H9 (cell line): ENCODE results near the gene RCOR3. TPM values are rescaled to one million over a fixed set of nuclear protein-coding genes. Genes with fewer than 3 reads are reported as not detected.

Experiments
- DNase-seq: peaks from one replicate; pipeline ENCODE4 v3.0.0-alpha.2; 2017
- H2AFZ ChIP-seq: one replicate; pipeline ENCODE4 v1.6.1; 2013; ENCODE audit warnings: mild to moderate bottlenecking, low read length, control low read depth, moderate library complexity
- H2AK5ac ChIP-seq: 2 replicates; pipeline ENCODE4 v1.6.1; 2013; ENCODE audit warnings: low read length, control low read depth, mixed read lengths; ENCODE audit not compliant: insufficient read length
- H2BK120ac ChIP-seq: one replicate; pipeline ENCODE4 v1.6.1; 2013; ENCODE audit warnings: low read depth, mild to moderate bottlenecking, low read length, control low read depth, inconsistent platforms; ENCODE audit not compliant: poor library complexity, severe bottlenecking
- H2BK12ac ChIP-seq: 2 replicates; pipeline ENCODE4 v1.6.1; 2013; ENCODE audit warnings: low read length, control low read depth, mixed read lengths, low read depth; ENCODE audit not compliant: insufficient read length
- H2BK15ac ChIP-seq: 2 replicates; pipeline ENCODE4 v1.6.1; 2013; ENCODE audit warnings: low read depth, low read length, control low read depth
- H2BK20ac ChIP-seq: one replicate; pipeline ENCODE4 v1.6.1; 2013; ENCODE audit warnings: low read depth, mild to moderate bottlenecking, low read length, control low read depth, inconsistent platforms; ENCODE audit not compliant: poor library complexity, severe bottlenecking
- H2BK5ac ChIP-seq: 2 replicates; pipeline ENCODE4 v1.6.1; 2013; ENCODE audit warnings: low read length, control low read depth, mixed read lengths; ENCODE audit not compliant: insufficient read length
- H3K14ac ChIP-seq: 2 replicates; pipeline ENCODE4 v1.6.1; 2013; ENCODE audit warnings: low read length, control low read depth; ENCODE audit not compliant: insufficient read depth
- H3K18ac ChIP-seq: 2 replicates; pipeline ENCODE4 v1.6.1; 2013; ENCODE audit warnings: low read depth, mild to moderate bottlenecking, mixed read lengths, low read length, control low read depth; ENCODE audit not compliant: insufficient read length
- H3K23ac ChIP-seq: 2 replicates; pipeline ENCODE4 v1.6.1; 2013; ENCODE audit warnings: low read length, control low read depth, mixed read lengths, low read depth; ENCODE audit not compliant: insufficient read length
- H3K23me2 ChIP-seq: 2 replicates; pipeline ENCODE4 v1.6.1; 2013; ENCODE audit warnings: low read depth, mild to moderate bottlenecking, mixed read lengths, low read length, control low read depth; ENCODE audit not compliant: insufficient read length, poor library complexity, severe bottlenecking
- H3K27ac ChIP-seq: 2 replicates; pipeline ENCODE4 v1.5.1; 2013; ENCODE audit warnings: low read length, control low read depth, mixed read lengths, low read depth; ENCODE audit not compliant: insufficient read length
- H3K27me3 ChIP-seq: 2 replicates; pipeline ENCODE4 v1.6.1; 2013; ENCODE audit warnings: low read length, control low read depth, inconsistent platforms; ENCODE audit not compliant: insufficient read depth
- H3K4ac ChIP-seq: 2 replicates; pipeline ENCODE4 v1.6.1; 2013; ENCODE audit warnings: low read depth, mild to moderate bottlenecking, control low read depth, inconsistent platforms, low read length, moderate library complexity
- H3K4me1 ChIP-seq: 2 replicates; pipeline ENCODE4 v1.6.1; 2013; ENCODE audit warnings: low read length, control low read depth, inconsistent platforms; ENCODE audit not compliant: insufficient read depth
- H3K4me2 ChIP-seq: 2 replicates; pipeline ENCODE4 v1.6.1; 2013; ENCODE audit warnings: low read length, control low read depth, mixed read lengths; ENCODE audit not compliant: insufficient read length, insufficient read depth
- H3K56ac ChIP-seq: 2 replicates; pipeline ENCODE4 v1.6.1; 2013; ENCODE audit warnings: low read depth, mild to moderate bottlenecking, mixed read lengths, low read length, control low read depth; ENCODE audit not compliant: insufficient read length
- H3K79me1 ChIP-seq: 2 replicates; pipeline ENCODE4 v1.6.1; 2013; ENCODE audit warnings: low read depth, mild to moderate bottlenecking, moderate library complexity, low read length, control low read depth, inconsistent platforms; ENCODE audit not compliant: insufficient read depth, poor library complexity, severe bottlenecking
- H3K79me2 ChIP-seq: 2 replicates; pipeline ENCODE4 v1.6.1; 2013; ENCODE audit warnings: low read length, control low read depth, inconsistent platforms; ENCODE audit not compliant: insufficient read depth
- H3K9ac ChIP-seq: 2 replicates; pipeline ENCODE4 v1.6.1; 2013; ENCODE audit warnings: low read length, control low read depth, mixed read lengths; ENCODE audit not compliant: insufficient read length; ENCODE audit errors: extremely low read depth
- H3K9me3 ChIP-seq: one replicate; pipeline ENCODE4 v1.6.1; 2013; ENCODE audit warnings: low read depth, low read length, inconsistent platforms; ENCODE audit not compliant: control insufficient read depth
- H3T11ph ChIP-seq: one replicate; pipeline ENCODE4 v1.6.1; 2013; ENCODE audit warnings: mild to moderate bottlenecking, low read length, control low read depth, inconsistent platforms
- H4K20me1 ChIP-seq: one replicate; pipeline ENCODE4 v1.6.1; 2013; ENCODE audit not compliant: control insufficient read depth, insufficient read length, insufficient read depth
- H4K5ac ChIP-seq: 2 replicates; pipeline ENCODE4 v1.6.1; 2013; ENCODE audit warnings: low read depth, mild to moderate bottlenecking, mixed read lengths, low read length, control low read depth; ENCODE audit not compliant: insufficient read length
- H4K8ac ChIP-seq: replicated peaks from 2 replicates; pipeline ENCODE4 v1.6.1; 2013; ENCODE audit warnings: low read length, control low read depth, mixed read lengths, low read depth; ENCODE audit not compliant: insufficient read length
- H4K91ac ChIP-seq: 2 replicates; pipeline ENCODE4 v1.6.1; 2013; ENCODE audit warnings: low read depth, mild to moderate bottlenecking, moderate library complexity, mixed read lengths, low read length, control low read depth; ENCODE audit not compliant: insufficient read length
- H3K27ac Mint-ChIP-seq, 3 experiments: 2 replicates in 2 of 3; 3 replicates in 1 of 3; pipeline ENCODE4 v1.8.0; 2020 to 2021; ENCODE audit warnings: mixed read lengths in 3 of 3, mild to moderate bottlenecking in 1 of 3, moderate library complexity in 1 of 3
- H3K27me3 Mint-ChIP-seq: 2 replicates; pipeline ENCODE4 v1.8.0; 2021; ENCODE audit warnings: low read depth, mild to moderate bottlenecking, moderate library complexity, mixed read lengths
- H3K36me3 Mint-ChIP-seq, 3 experiments: 2 replicates in 2 of 3; 3 replicates in 1 of 3; pipeline ENCODE4 v1.8.0; 2020 to 2021; ENCODE audit warnings: low read depth in 3 of 3, mixed read lengths in 3 of 3; ENCODE audit not compliant: insufficient read depth in 1 of 3
- H3K4me1 Mint-ChIP-seq, 2 experiments: 2 replicates each; pipeline ENCODE4 v1.8.0; 2020; ENCODE audit warnings: mixed read lengths in 2 of 2
- H3K4me3 Mint-ChIP-seq, 2 experiments: 2 replicates in 1 of 2; 3 replicates in 1 of 2; pipeline ENCODE4 v1.8.0; 2020 to 2021; ENCODE audit warnings: mild to moderate bottlenecking in 2 of 2, mixed read lengths in 2 of 2, moderate library complexity in 1 of 2
- H3K9me3 Mint-ChIP-seq, 2 experiments: 2 replicates in 1 of 2; 3 replicates in 1 of 2; pipeline ENCODE4 v1.8.0; 2020; ENCODE audit warnings: mild to moderate bottlenecking in 2 of 2, mixed read lengths in 2 of 2, moderate library complexity in 1 of 2
- CTCF ChIP-seq: fragments of 200-600 bp; sonication (generic); conservative IDR thresholded peaks from 3 replicates; pipeline ENCODE4 v1.8.0; 2021; ENCODE audit warnings: antibody characterized with exemption, mild to moderate bottlenecking
- WGBS: extraction: QIAGEN DNeasy Blood & Tissue Kit; methylation state at CpG from one replicate; pipeline ENCODE4 v1.1.7; 2013; ENCODE audit warnings: missing lambda C conversion rate, low lambda C conversion rate, mixed read lengths; ENCODE audit not compliant: insufficient read length; ENCODE audit errors: extremely low coverage; 5-methylcytosine and 5-hydroxymethylcytosine counted together
- total RNA-seq: library from RNA; stranded (reverse); gene quantifications from 2 replicates; pipeline ENCODE4 v1.2.1, GENCODE V29; 2021

The RCOR3 gene
- total RNA-seq, 1 experiment from 2014 or later, result 37.2 TPM

GRCh38 chr1:211210052-211210451 is 49.1 kb upstream of the RCOR3 start:
- H3K27ac ChIP-seq, result no peak overlapping the region
- no peak overlapping the region for H2BK120ac ChIP-seq
- no peak overlapping the region for H4K8ac ChIP-seq
- no CpG with 5 or more reads among the region's 5 CpGs for WGBS
- no peak overlapping the region for H3K18ac ChIP-seq
- no peaks in the 10 kb centered on the region for H3K79me2 ChIP-seq
- DNase-seq, result no peak
- no peak overlapping the region for H2BK5ac ChIP-seq
- H3K23ac ChIP-seq, result no peak overlapping the region
- no peak overlapping the region for H3K4me2 ChIP-seq
- H3K4me1 ChIP-seq, result no peaks in the 10 kb centered on the region
- H4K91ac ChIP-seq, result no peak overlapping the region
- no peak overlapping the region for H3K9ac ChIP-seq
- H2AK5ac ChIP-seq, result no peak overlapping the region
- H4K5ac ChIP-seq, result no peak overlapping the region
- Mint-ChIP-seq H3K9me3 (peaks cover 0 to 2% of the 10 kb centered on the region in 2 experiments; a peak in 2 of 5 replicates), H3K27me3 (no peaks in the 10 kb centered on the region), H3K36me3 (peaks cover 0 to 4% (median 2%) of the 10 kb centered on the region in 3 experiments; a peak in 2 of 7 replicates), H3K4me3 (no peak overlapping the region), H3K27ac (no peak overlapping the region), H3K4me1 (no peaks in the 10 kb centered on the region)
- TF ChIP-seq CTCF, result no peak
- no peaks in the 10 kb centered on the region for H4K20me1 ChIP-seq
- H3T11ph ChIP-seq, result no peak overlapping the region
- H3K23me2 ChIP-seq, result no peaks in the 10 kb centered on the region
- H3K79me1 ChIP-seq, result no peaks in the 10 kb centered on the region
- no peak overlapping the region for H3K4ac ChIP-seq
- H2BK20ac ChIP-seq, result no peak overlapping the region
- H2AFZ ChIP-seq, result no peak overlapping the region
- no peak overlapping the region for H3K56ac ChIP-seq
- no peak overlapping the region for H2BK12ac ChIP-seq
- H2BK15ac ChIP-seq, result no peak overlapping the region
- H3K9me3 ChIP-seq, result no peaks in the 10 kb centered on the region
- H3K27me3 ChIP-seq, result no peaks in the 10 kb centered on the region
- H3K14ac ChIP-seq, result no peak overlapping the region
